Measurements from ENCODE around the gene NELL1.

The NELL1 gene

DNA sequence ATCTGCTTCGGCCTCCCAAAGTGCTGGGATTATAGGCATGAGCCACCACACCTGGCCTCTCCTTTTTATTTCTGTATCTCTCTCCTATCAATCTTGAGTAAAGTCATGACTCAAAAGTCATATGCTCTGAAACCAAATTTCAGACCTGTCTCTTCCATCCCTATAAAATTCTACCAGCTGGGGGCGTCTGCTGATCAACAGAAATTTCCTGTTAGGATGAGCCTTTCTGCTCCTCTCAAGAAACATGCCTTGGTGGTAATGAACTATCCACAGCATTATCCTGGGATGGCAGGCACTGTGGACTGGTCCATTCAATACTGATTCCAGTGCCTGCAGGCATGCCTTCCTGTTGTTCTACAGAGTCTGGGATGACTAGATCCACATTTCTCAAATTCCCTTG lies 472.6 kb downstream of the NELL1 start:
- TF ChIP-seq PPARA (CRISPR knock-in tag; IDR thresholded peaks at IDR 0.05; ENCODE audit: borderline replicate concordance) = no peak
- TF ChIP-seq ISL1 (CRISPR knock-in tag; IDR thresholded peaks at IDR 0.05) = no peak
- no peak for TF ChIP-seq TOX (CRISPR knock-in tag; IDR thresholded peaks at IDR 0.05; ENCODE audit: borderline replicate concordance)
- no peak for TF ChIP-seq TSHZ2 (CRISPR knock-in tag; IDR thresholded peaks at IDR 0.05)
- no peak for TF ChIP-seq OSR1 (CRISPR knock-in tag; IDR thresholded peaks at IDR 0.05)

GRCh38 chr11:21144531-21144930 lies 475.1 kb downstream of the NELL1 start:
- ATAC-seq = no peak

More for the DNA sequence above, 472.6 kb downstream of the NELL1 start:
- no peak for ATAC-seq

DNA sequence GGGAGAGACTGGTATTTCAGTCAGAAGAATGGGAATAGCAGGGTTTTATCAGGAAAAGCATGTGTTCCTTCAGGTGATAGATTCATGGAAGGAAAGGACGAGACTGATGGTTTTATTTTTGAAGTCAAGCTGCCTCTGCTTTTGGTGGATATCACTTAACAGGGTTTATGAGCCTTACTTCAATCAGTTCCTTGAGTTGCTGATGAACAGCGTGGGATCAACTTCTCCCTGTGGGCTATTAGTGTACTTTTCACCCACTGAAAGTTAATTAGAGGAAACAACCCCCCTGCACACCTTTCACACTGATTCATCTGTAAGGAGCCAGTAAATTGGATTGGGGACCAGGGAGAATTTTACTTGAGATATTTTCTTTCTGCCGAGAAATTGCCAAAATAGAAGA lies 479.0 kb downstream of the NELL1 start:
- no peak for ATAC-seq
- TF ChIP-seq RARB (CRISPR knock-in tag; IDR thresholded peaks at IDR 0.05) = no peak
- TF ChIP-seq TSHZ2 (CRISPR knock-in tag; IDR thresholded peaks at IDR 0.05) = no peak
- TF ChIP-seq TCF4 (CRISPR knock-in tag; IDR thresholded peaks at IDR 0.05; ENCODE audit: borderline replicate concordance) = no peak
- TF ChIP-seq, protein P1, sequence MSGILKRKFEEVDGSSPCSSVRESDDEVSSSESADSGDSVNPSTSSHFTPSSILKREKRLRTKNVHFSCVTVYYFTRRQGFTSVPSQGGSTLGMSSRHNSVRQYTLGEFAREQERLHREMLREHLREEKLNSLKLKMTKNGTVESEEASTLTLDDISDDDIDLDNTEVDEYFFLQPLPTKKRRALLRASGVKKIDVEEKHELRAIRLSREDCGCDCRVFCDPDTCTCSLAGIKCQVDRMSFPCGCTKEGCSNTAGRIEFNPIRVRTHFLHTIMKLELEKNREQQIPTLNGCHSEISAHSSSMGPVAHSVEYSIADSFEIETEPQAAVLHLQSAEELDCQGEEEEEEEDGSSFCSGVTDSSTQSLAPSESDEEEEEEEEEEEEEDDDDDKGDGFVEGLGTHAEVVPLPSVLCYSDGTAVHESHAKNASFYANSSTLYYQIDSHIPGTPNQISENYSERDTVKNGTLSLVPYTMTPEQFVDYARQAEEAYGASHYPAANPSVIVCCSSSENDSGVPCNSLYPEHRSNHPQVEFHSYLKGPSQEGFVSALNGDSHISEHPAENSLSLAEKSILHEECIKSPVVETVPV (CRISPR knock-in tag; IDR thresholded peaks at IDR 0.05) = no peak
- TF ChIP-seq ZFP30 (CRISPR knock-in tag; IDR thresholded peaks at IDR 0.05) = no peak
- TF ChIP-seq ZFP3 (CRISPR knock-in tag; IDR thresholded peaks at IDR 0.05) = no peak
- TF ChIP-seq ZC3H10 (CRISPR knock-in tag; IDR thresholded peaks at IDR 0.05) = no peak

More at GRCh38 chr11:21144531-21144930, 475.1 kb downstream of the NELL1 start:
- TF ChIP-seq BACH2 (CRISPR knock-in tag; IDR thresholded peaks at IDR 0.05; ENCODE audit: borderline replicate concordance) (no peak), ZC3H10 (CRISPR knock-in tag; IDR thresholded peaks at IDR 0.05) (no peak), CSDC2 (CRISPR knock-in tag; IDR thresholded peaks at IDR 0.05) (no peak), TCF4 (CRISPR knock-in tag; IDR thresholded peaks at IDR 0.05; ENCODE audit: borderline replicate concordance) (no peak), TOX (CRISPR knock-in tag; IDR thresholded peaks at IDR 0.05; ENCODE audit: borderline replicate concordance) (no peak), RARB (CRISPR knock-in tag; IDR thresholded peaks at IDR 0.05) (no peak), TSHZ2 (CRISPR knock-in tag; IDR thresholded peaks at IDR 0.05) (no peak), OSR1 (CRISPR knock-in tag; IDR thresholded peaks at IDR 0.05) (no peak), ISL1 (CRISPR knock-in tag; IDR thresholded peaks at IDR 0.05) (no peak), PATZ1 (CRISPR knock-in tag; IDR thresholded peaks at IDR 0.05; ENCODE audit: borderline replicate concordance) (no peak), GLIS3 (CRISPR knock-in tag; IDR thresholded peaks at IDR 0.05) (no peak), SNAI2 (CRISPR knock-in tag; IDR thresholded peaks at IDR 0.05) (no peak)
- TF ChIP-seq, protein P1 (CRISPR knock-in tag; IDR thresholded peaks at IDR 0.05) = no peak

Measured in SK-N-SH treated with all-trans-retinoic acid at 6 μM for 48 hours (cell line).